Lower lobe of right lung (tissue), 2 donors: ENCODE measurements around the gene VPS54. TPM values are rescaled to one million over a fixed set of nuclear protein-coding genes. Genes with fewer than 3 reads are reported as not detected.

Experiments
- ATAC-seq, 2 donors: fragments of 200-7000 bp; cut with Tn5 transposase; one replicate each; pipeline ENCODE4 v1.9.1; 2020 to 2022; ENCODE audit warnings: mild to moderate bottlenecking in 2 of 2, moderate library complexity in 2 of 2
- DNase-seq: peaks from one replicate; pipeline ENCODE4 v3.0.0-alpha.2; 2020
- H3K27ac ChIP-seq: fragments of 200-600 bp; one replicate; pipeline ENCODE4 v1.8.0; 2022
- H3K27me3 ChIP-seq: fragments of 200-600 bp; one replicate; pipeline ENCODE4 v1.8.0; 2022; ENCODE audit warnings: low read depth
- H3K36me3 ChIP-seq: fragments of 200-600 bp; one replicate; pipeline ENCODE4 v1.8.0; 2022; ENCODE audit warnings: mild to moderate bottlenecking
- H3K4me1 ChIP-seq: fragments of 200-600 bp; one replicate; pipeline ENCODE4 v1.8.0; 2022
- H3K4me3 ChIP-seq: fragments of 200-600 bp; one replicate; pipeline ENCODE4 v1.8.0; 2022; ENCODE audit warnings: mild to moderate bottlenecking
- H3K9me3 ChIP-seq: fragments of 200-600 bp; one replicate; pipeline ENCODE4 v1.8.0; 2022
- CTCF ChIP-seq: fragments of 200-600 bp; IDR thresholded peaks from one replicate; pipeline ENCODE4 v1.8.0; 2022; ENCODE audit warnings: antibody characterized with exemption, mild to moderate bottlenecking
- intact Hi-C: fragments of 100-400 bp; cut with DNase I; formaldehyde crosslinking; loops from one replicate; pipeline ENCODE4 v1.11.0; 2022
- total RNA-seq: library from RNA; stranded (reverse); fragmentation: NEBNext Ultra II Directional; extraction: Animal tissue kit (Norgen Biotek cat#: 25700); gene quantifications from one replicate; pipeline ENCODE4 v1.2.1, GENCODE V29; 2021
- donor health status: DM: no; HTN: yes; CAD: no; lungs with severe emphysema.

VPS54 gene
- total RNA-seq, 1 donor from 2014 or later, result 26.7 TPM

- Histone ChIP-seq H3K4me1 (no peaks in the 10 kb centered on the region), H3K27me3 (no peaks in the 10 kb centered on the region), H3K27ac (no peak overlapping the region), H3K4me3 (no peak overlapping the region), H3K9me3 (no peaks in the 10 kb centered on the region), H3K36me3 (peaks cover 94% of the 10 kb centered on the region)
- ATAC-seq (no peak), DNase-seq (no peak)
- TF ChIP-seq CTCF, result no peak
- intact Hi-C loops, result no loop called here
These were observed 127.7 kb downstream of the VPS54 start for GRCh38 chr2:63891488-63892030.

DNA sequence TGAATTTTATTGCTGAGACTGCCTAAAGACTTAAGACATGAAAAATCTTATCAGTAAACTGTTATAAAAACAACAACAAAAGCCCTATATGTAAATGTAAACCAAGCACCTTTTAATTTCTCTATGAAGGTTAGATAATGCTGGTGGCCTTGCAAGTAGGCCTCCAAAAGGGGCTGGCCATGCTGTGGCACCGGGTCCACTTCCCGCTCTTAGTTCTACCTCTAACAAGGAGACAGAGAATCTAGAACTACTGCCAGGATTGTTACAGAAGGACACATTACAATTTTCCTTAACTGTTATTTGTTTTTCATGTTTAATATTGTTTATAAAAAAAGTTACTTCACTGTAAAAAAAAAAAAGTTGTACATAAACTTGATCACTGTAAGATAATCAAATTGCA is 128.6 kb downstream of the VPS54 start:
- no peak overlapping the region for H3K27ac ChIP-seq
- DNase-seq, result no peak
- intact Hi-C loops, result no loop called here
- H3K4me3 ChIP-seq, result no peak overlapping the region
- ATAC-seq, result no peak
- peaks cover 94% of the 10 kb centered on the region for H3K36me3 ChIP-seq
- no peak for TF ChIP-seq CTCF
- H3K4me1 ChIP-seq, result no peaks in the 10 kb centered on the region
- no peaks in the 10 kb centered on the region for H3K9me3 ChIP-seq
- H3K27me3 ChIP-seq, result no peaks in the 10 kb centered on the region

GRCh38 chr2:63888490-63889402 is 130.5 kb downstream of the VPS54 start:
- intact Hi-C loops, result no loop called here
- no peaks in the 10 kb centered on the region for H3K27me3 ChIP-seq
- ATAC-seq, result peak; percentile 80
- peak; percentile 63 for TF ChIP-seq CTCF
- no peak for DNase-seq
- H3K4me1 ChIP-seq, result no peaks in the 10 kb centered on the region
- H3K9me3 ChIP-seq, result no peaks in the 10 kb centered on the region
- no peak overlapping the region for H3K4me3 ChIP-seq
- peaks cover 97% of the 10 kb centered on the region for H3K36me3 ChIP-seq
- H3K27ac ChIP-seq, result no peak overlapping the region

DNA sequence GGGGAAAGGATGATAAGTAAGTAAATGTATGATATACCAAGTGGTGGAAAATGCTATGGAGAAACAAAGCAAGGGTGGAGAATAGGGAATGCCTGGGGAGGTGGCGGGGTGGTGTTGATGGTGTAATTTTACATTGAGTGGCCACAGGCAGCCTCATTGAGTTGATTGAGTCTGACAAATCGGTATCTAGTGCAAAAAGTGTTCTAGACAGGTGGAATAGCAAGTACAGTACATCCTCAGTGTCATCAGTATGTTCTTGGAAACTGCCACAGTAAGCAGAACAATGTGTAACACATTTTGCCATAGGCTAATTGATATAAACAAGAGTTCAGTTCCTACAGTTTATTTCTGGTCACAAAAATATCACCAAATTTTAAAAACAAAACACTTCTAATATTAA is 131.2 kb downstream of the VPS54 start:
- peaks cover 97% of the 10 kb centered on the region for H3K36me3 ChIP-seq

DNA sequence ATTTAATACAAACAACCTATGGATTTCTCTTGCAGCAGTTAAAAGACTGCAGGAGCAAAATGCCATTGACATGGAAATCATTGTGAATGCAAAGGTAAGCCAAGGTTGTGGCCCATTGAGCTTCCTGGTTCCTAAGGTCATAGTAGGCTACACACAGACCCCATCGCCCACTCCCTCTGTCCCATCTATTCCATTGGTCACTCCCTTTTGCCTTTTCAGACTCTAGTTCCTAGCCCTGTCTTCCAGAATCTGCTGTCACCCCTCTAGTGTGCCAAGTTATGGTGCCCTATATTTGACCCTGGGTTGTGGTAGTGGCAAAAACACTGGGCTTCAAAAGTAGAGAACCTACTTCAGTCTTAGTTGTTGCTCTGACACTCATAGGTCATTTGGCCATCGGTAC is 132.8 kb downstream of the VPS54 start:
- ATAC-seq, result no peak
- TF ChIP-seq CTCF, result no peak
- Histone ChIP-seq H3K9me3 (no peaks in the 10 kb centered on the region), H3K4me1 (no peaks in the 10 kb centered on the region), H3K27ac (no peak overlapping the region), H3K36me3 (peaks cover 87% of the 10 kb centered on the region), H3K27me3 (no peaks in the 10 kb centered on the region), H3K4me3 (no peak overlapping the region)
- intact Hi-C loops, result no loop called here
- DNase-seq, result no peak

More for the DNA sequence above, 131.2 kb downstream of the VPS54 start:
- no peak for DNase-seq
- Histone ChIP-seq H3K27me3 (no peaks in the 10 kb centered on the region), H3K9me3 (no peaks in the 10 kb centered on the region), H3K4me1 (no peaks in the 10 kb centered on the region), H3K4me3 (no peak overlapping the region), H3K27ac (no peak overlapping the region)
- intact Hi-C loops, result no loop called here
- ATAC-seq, result no peak
- TF ChIP-seq CTCF, result no peak
